ENCODE measurements around the gene WASF2.

Gene WASF2

GRCh38 chr1:27402349-27402754, 87.6 kb downstream of the WASF2 start:
- Histone ChIP-seq H3K9ac (ENCODE audit: low read length) (no peak overlapping the region), H3K9me2 (replicated peaks; ENCODE audit: insufficient read depth, low read length) (no peaks in the 10 kb centered on the region)

DNA sequence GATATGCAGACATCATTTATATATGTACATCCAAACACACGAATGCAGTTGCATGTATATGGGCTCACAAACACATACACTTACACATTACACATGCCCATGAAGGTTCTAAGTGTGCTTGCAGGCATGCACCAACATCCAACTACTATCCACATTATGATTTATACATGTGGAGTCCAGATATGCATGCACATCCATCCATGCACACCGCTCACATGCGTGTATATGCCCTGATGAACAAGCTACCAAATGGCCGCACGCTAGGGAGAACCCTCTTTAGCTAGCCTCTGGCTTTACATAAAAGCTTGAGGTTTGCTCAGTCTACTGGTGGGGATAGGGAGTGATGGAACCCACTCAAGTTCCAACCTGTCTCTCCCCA, 89.0 kb downstream of the WASF2 start:
- Histone ChIP-seq H4K20me1 (ENCODE audit: low read depth, low read length) (no peaks in the 10 kb centered on the region), H3K4me2 (ENCODE audit: low read depth, low read length, poor library complexity, severe bottlenecking) (no peak overlapping the region), H3K4me3 (ENCODE audit: insufficient read depth, low read length, poor library complexity, severe bottlenecking) (no peak overlapping the region), H3K9ac (ENCODE audit: low read length) (no peak overlapping the region), H3K9me2 (replicated peaks; ENCODE audit: insufficient read depth, low read length) (no peaks in the 10 kb centered on the region), H3K27me3 (ENCODE audit: low read length) (no peaks in the 10 kb centered on the region), H3K9me3 (ENCODE audit: insufficient read depth, low read length) (no peaks in the 10 kb centered on the region), H3K79me2 (ENCODE audit: insufficient read depth, low read length) (no peaks in the 10 kb centered on the region), H3K36me3 (ENCODE audit: low read length) (no peaks in the 10 kb centered on the region), H3K27ac (ENCODE audit: low read depth, low read length) (no peak overlapping the region), H2AFZ (ENCODE audit: low read depth, low read length, severe bottlenecking) (no peak overlapping the region), H3F3A (ENCODE audit: insufficient read depth) (peaks cover 5% of the 10 kb centered on the region; the same call in 1 of the 2 replicates)
- TF ChIP-seq EZH2phosphoT487 (conservative IDR thresholded peaks at IDR 0.05; ENCODE audit: low read length), result no peak
- TF ChIP-seq, protein P1, sequence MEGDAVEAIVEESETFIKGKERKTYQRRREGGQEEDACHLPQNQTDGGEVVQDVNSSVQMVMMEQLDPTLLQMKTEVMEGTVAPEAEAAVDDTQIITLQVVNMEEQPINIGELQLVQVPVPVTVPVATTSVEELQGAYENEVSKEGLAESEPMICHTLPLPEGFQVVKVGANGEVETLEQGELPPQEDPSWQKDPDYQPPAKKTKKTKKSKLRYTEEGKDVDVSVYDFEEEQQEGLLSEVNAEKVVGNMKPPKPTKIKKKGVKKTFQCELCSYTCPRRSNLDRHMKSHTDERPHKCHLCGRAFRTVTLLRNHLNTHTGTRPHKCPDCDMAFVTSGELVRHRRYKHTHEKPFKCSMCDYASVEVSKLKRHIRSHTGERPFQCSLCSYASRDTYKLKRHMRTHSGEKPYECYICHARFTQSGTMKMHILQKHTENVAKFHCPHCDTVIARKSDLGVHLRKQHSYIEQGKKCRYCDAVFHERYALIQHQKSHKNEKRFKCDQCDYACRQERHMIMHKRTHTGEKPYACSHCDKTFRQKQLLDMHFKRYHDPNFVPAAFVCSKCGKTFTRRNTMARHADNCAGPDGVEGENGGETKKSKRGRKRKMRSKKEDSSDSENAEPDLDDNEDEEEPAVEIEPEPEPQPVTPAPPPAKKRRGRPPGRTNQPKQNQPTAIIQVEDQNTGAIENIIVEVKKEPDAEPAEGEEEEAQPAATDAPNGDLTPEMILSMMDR (IDR thresholded peaks at IDR 0.05; ENCODE audit: insufficient read depth, low read length, poor library complexity, severe bottlenecking), result no peak

More at GRCh38 chr1:27402349-27402754, 87.6 kb downstream of the WASF2 start:
- no peaks in the 10 kb centered on the region for H3K9me3 ChIP-seq (ENCODE audit: insufficient read depth, low read length)
- no peaks in the 10 kb centered on the region for H3K27me3 ChIP-seq (ENCODE audit: low read length)
- no peak overlapping the region for H3K27ac ChIP-seq (ENCODE audit: low read depth, low read length)
- H4K20me1 ChIP-seq (ENCODE audit: low read depth, low read length), result no peaks in the 10 kb centered on the region
- no peak overlapping the region for H3K4me3 ChIP-seq (ENCODE audit: insufficient read depth, low read length, poor library complexity, severe bottlenecking)
- no peaks in the 10 kb centered on the region for H3K36me3 ChIP-seq (ENCODE audit: low read length)
- no peak overlapping the region for H3K4me2 ChIP-seq (ENCODE audit: low read depth, low read length, poor library complexity, severe bottlenecking)
- no peaks in the 10 kb centered on the region for H3K79me2 ChIP-seq (ENCODE audit: insufficient read depth, low read length)
- H2AFZ ChIP-seq (ENCODE audit: low read depth, low read length, severe bottlenecking), result no peak overlapping the region
- H3F3A ChIP-seq (ENCODE audit: insufficient read depth), result peaks cover 5% of the 10 kb centered on the region; the same call in 1 of the 2 replicates
- no peak for TF ChIP-seq EZH2phosphoT487 (conservative IDR thresholded peaks at IDR 0.05; ENCODE audit: low read length)
- TF ChIP-seq, protein P1 (IDR thresholded peaks at IDR 0.05; ENCODE audit: insufficient read depth, low read length, poor library complexity, severe bottlenecking), result no peak

GRCh38 chr1:27400082-27400962, 89.6 kb downstream of the WASF2 start:
- Histone ChIP-seq H3K9me3 (ENCODE audit: insufficient read depth, low read length) (no peaks in the 10 kb centered on the region), H3K36me3 (ENCODE audit: low read length) (no peaks in the 10 kb centered on the region), H3K4me2 (ENCODE audit: low read depth, low read length, poor library complexity, severe bottlenecking) (no peak overlapping the region), H3K79me2 (ENCODE audit: insufficient read depth, low read length) (no peaks in the 10 kb centered on the region), H3K4me3 (ENCODE audit: insufficient read depth, low read length, poor library complexity, severe bottlenecking) (no peak overlapping the region), H3K27ac (ENCODE audit: low read depth, low read length) (no peak overlapping the region), H4K20me1 (ENCODE audit: low read depth, low read length) (no peaks in the 10 kb centered on the region), H3K27me3 (ENCODE audit: low read length) (no peaks in the 10 kb centered on the region), H3K9me2 (replicated peaks; ENCODE audit: insufficient read depth, low read length) (no peaks in the 10 kb centered on the region), H3K9ac (ENCODE audit: low read length) (no peak overlapping the region), H2AFZ (ENCODE audit: low read depth, low read length, severe bottlenecking) (no peak overlapping the region), H3F3A (ENCODE audit: insufficient read depth) (peaks cover 5% of the 10 kb centered on the region; the same call in 1 of the 2 replicates)
- no peak for TF ChIP-seq EZH2phosphoT487 (conservative IDR thresholded peaks at IDR 0.05; ENCODE audit: low read length)
- TF ChIP-seq, protein P1 (IDR thresholded peaks at IDR 0.05; ENCODE audit: insufficient read depth, low read length, poor library complexity, severe bottlenecking), result no peak

Measured in SU-DHL-6 (cell line).